WTC11 (cell line): ENCODE data around the gene UAP1.

Experiments used
- ATF2 ChIP-seq: sonication (generic); formaldehyde crosslinking; IDR thresholded peaks from 2 replicates; pipeline ENCODE4 v1.8.1; 2022; ENCODE audit warnings: low read depth, missing genetic modification reagents, borderline replicate concordance
- ATF3 ChIP-seq: sonication (generic); formaldehyde crosslinking; conservative IDR thresholded peaks from 2 replicates; pipeline ENCODE4 v1.8.1; 2022; ENCODE audit warnings: mild to moderate bottlenecking, missing genetic modification reagents
- CTCF ChIP-seq: fragments of 200-600 bp; IDR thresholded peaks from 2 replicates; pipeline ENCODE4 v1.8.0; 2022; ENCODE audit warnings: antibody characterized with exemption
- JUN ChIP-seq: sonication (generic); formaldehyde crosslinking; IDR thresholded peaks from 2 replicates; pipeline ENCODE4 v1.8.0; 2023; ENCODE audit warnings: mild to moderate bottlenecking, missing genetic modification reagents
- MYBL2 ChIP-seq: sonication (generic); formaldehyde crosslinking; IDR thresholded peaks from 2 replicates; pipeline ENCODE4 v1.8.1; 2023; ENCODE audit warnings: mild to moderate bottlenecking, moderate library complexity, missing genetic modification reagents
- NR3C1 ChIP-seq: sonication (generic); formaldehyde crosslinking; conservative IDR thresholded peaks from 2 replicates; pipeline ENCODE4 v1.8.1; 2023; ENCODE audit warnings: low read depth, mild to moderate bottlenecking, missing genetic modification reagents
- RELA ChIP-seq: sonication (generic); formaldehyde crosslinking; IDR thresholded peaks from 2 replicates; pipeline ENCODE4 v1.8.1; 2022; ENCODE audit warnings: missing genetic modification reagents, mild to moderate bottlenecking, borderline replicate concordance
- ZBTB21 ChIP-seq: sonication (generic); formaldehyde crosslinking; IDR thresholded peaks from 2 replicates; pipeline ENCODE4 v1.8.1; 2023; ENCODE audit warnings: mild to moderate bottlenecking, missing genetic modification reagents, borderline replicate concordance
- ZNF281 ChIP-seq: sonication (generic); formaldehyde crosslinking; IDR thresholded peaks from 2 replicates; pipeline ENCODE4 v1.8.0; 2023; ENCODE audit warnings: mild to moderate bottlenecking, missing genetic modification reagents
- TF ChIP-seq, protein P1 (sequence below): sonication (generic); formaldehyde crosslinking; IDR thresholded peaks from 2 replicates; pipeline ENCODE4 v1.8.0; 2023; ENCODE audit warnings: missing genetic modification reagents

DNA sequence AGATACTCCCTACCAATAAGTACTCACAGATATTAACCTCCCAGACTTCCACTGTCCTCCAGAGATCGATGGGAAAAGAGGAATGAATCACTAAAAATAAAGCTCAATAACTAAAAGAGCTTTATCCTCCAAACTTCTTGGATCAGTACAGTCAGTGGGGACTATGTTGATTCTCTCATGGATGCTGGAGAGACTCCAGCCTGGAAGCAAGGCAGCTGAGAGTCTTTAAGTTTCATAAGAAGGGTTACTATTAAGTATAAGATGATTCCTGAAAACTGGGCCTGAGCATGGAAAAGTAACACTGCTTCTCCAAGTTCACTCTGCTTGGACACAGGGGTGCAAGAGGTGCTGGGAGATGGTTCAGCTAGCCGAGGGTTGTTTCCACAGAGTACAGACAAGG, 64.6 kb downstream of the UAP1 start:
- TF ChIP-seq RELA (CRISPR knock-in tag) (no peak), ATF3 (CRISPR knock-in tag) (no peak), CTCF (no peak), JUN (CRISPR knock-in tag) (no peak), NR3C1 (CRISPR knock-in tag) (no peak), MYBL2 (CRISPR knock-in tag) (no peak), ATF2 (no peak), ZNF281 (no peak), ZBTB21 (no peak)
- TF ChIP-seq, protein P1, sequence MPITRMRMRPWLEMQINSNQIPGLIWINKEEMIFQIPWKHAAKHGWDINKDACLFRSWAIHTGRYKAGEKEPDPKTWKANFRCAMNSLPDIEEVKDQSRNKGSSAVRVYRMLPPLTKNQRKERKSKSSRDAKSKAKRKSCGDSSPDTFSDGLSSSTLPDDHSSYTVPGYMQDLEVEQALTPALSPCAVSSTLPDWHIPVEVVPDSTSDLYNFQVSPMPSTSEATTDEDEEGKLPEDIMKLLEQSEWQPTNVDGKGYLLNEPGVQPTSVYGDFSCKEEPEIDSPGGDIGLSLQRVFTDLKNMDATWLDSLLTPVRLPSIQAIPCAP (CRISPR knock-in tag): no peak
